GM21528 (cell line): Measurements from ENCODE around the gene TUFT1.
"Not testable (repeated sequence)": the region's sequence is repeated elsewhere in the genome, so short reads cannot be mapped to it uniquely, and the experiment has no call there.

Experiments
- ATAC-seq: cut with Tn5 transposase; IDR thresholded peaks from one replicate; pipeline ENCODE4 v1.9.1; 2021; ENCODE audit warnings: mild to moderate bottlenecking, moderate library complexity; ENCODE audit not compliant: unreplicated experiment, low FRiP score

TUFT1 gene

GRCh38 chr1:151512326-151512725 is 27.8 kb upstream of the TUFT1 start:
- no peak for ATAC-seq

GRCh38 chr1:151512801-151513625 is 27.1 kb upstream of the TUFT1 start:
- ATAC-seq: no peak

- ATAC-seq: no peak
Observed at GRCh38 chr1:151513626-151514121, 26.4 kb upstream of the TUFT1 start.

GRCh38 chr1:151514366-151514765 is 25.7 kb upstream of the TUFT1 start:
- no peak for ATAC-seq

- no peak for ATAC-seq
Observed at GRCh38 chr1:151515265-151515664, 24.8 kb upstream of the TUFT1 start.

GRCh38 chr1:151516031-151516511 is 24.0 kb upstream of the TUFT1 start:
- no peak for ATAC-seq

GRCh38 chr1:151518431-151518830 is 21.7 kb upstream of the TUFT1 start:
- ATAC-seq: no peak

- ATAC-seq: no peak
Observed at GRCh38 chr1:151518936-151519335, 21.2 kb upstream of the TUFT1 start.

GRCh38 chr1:151519667-151520066 is 20.4 kb upstream of the TUFT1 start:
- no peak for ATAC-seq

- no peak for ATAC-seq
Observed at GRCh38 chr1:151520359-151520758, 19.8 kb upstream of the TUFT1 start.

- not testable (repeated sequence) for ATAC-seq
Observed at GRCh38 chr1:151522427-151522826, 17.7 kb upstream of the TUFT1 start.

GRCh38 chr1:151523326-151523725 is 16.8 kb upstream of the TUFT1 start:
- ATAC-seq: no peak

- ATAC-seq: no peak
Observed at GRCh38 chr1:151524736-151525135, 15.4 kb upstream of the TUFT1 start.

- ATAC-seq: no peak
Observed at GRCh38 chr1:151526735-151527525, 13.2 kb upstream of the TUFT1 start.

- no peak for ATAC-seq
Observed at GRCh38 chr1:151529211-151529702, 10.9 kb upstream of the TUFT1 start.

GRCh38 chr1:151529781-151530180 is 10.3 kb upstream of the TUFT1 start:
- ATAC-seq: no peak

GRCh38 chr1:151530461-151530860 is 9.6 kb upstream of the TUFT1 start:
- no peak for ATAC-seq

GRCh38 chr1:151533870-151534269 is 6.2 kb upstream of the TUFT1 start:
- no peak for ATAC-seq

- ATAC-seq: no peak
Observed at GRCh38 chr1:151534662-151535278, 5.3 kb upstream of the TUFT1 start.

GRCh38 chr1:151535326-151536271 is 4.5 kb upstream of the TUFT1 start:
- ATAC-seq: no peak
